PFSK-1 (cell line): ENCODE results near the gene ATP10A.

Source experiments
- FOXP2 ChIP-seq: optimal IDR thresholded peaks from 2 replicates; pipeline ENCODE3; 2011; ENCODE audit warnings: borderline replicate concordance, control low read depth, inconsistent platforms; ENCODE audit not compliant: insufficient read depth; ENCODE audit errors: extremely low read length, extremely low read depth
- POLR2AphosphoS5 ChIP-seq: IDR thresholded peaks from 2 replicates; pipeline ENCODE4 v1.6.1; 2012; ENCODE audit warnings: low read depth, mild to moderate bottlenecking, control low read depth, low read length, moderate library complexity
- SIN3A ChIP-seq: IDR thresholded peaks from 2 replicates; pipeline ENCODE4 v1.6.1; 2012; ENCODE audit warnings: mild to moderate bottlenecking, low read length, moderate library complexity, borderline replicate concordance; ENCODE audit not compliant: insufficient read depth
- TAF1 ChIP-seq: IDR thresholded peaks from 2 replicates; pipeline ENCODE4 v1.6.1; 2012; ENCODE audit warnings: low read length, control low read depth, borderline replicate concordance; ENCODE audit not compliant: insufficient read depth
- TF ChIP-seq, protein P1 (sequence below), 2 experiments: IDR thresholded peaks; 2 replicates each; pipeline versions ENCODE4 v1.6.1 to v1.8.0; 2011 to 2012; ENCODE audit warnings: low read depth in 2 of 2, low read length in 2 of 2, control low read depth in 1 of 2, inconsistent platforms in 1 of 2, mild to moderate bottlenecking in 1 of 2, moderate library complexity in 1 of 2; ENCODE audit not compliant: insufficient read depth in 1 of 2

The ATP10A gene

DNA sequence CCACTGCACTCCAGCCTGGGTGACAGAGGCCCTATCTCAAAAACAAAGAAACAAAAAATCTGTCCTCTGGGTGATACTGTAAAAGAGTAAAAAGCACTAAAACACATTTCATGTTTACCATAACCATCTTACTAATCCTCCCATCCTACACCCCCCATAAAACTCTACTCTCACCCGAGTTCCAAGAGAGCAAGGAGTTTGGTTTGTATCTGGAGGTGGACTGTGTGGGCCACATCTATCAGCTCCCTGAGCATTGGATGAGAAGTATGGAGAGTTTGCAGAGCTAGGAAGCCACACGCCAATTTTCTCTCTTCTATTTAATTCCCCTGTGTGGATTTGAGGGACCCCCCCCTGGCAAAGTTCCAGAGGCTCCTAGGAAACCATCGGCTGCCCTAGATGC lies 80.0 kb downstream of the ATP10A start:
- TF ChIP-seq POLR2AphosphoS5 (no peak), FOXP2 (no peak), SIN3A (no peak), TAF1 (no peak)

DNA sequence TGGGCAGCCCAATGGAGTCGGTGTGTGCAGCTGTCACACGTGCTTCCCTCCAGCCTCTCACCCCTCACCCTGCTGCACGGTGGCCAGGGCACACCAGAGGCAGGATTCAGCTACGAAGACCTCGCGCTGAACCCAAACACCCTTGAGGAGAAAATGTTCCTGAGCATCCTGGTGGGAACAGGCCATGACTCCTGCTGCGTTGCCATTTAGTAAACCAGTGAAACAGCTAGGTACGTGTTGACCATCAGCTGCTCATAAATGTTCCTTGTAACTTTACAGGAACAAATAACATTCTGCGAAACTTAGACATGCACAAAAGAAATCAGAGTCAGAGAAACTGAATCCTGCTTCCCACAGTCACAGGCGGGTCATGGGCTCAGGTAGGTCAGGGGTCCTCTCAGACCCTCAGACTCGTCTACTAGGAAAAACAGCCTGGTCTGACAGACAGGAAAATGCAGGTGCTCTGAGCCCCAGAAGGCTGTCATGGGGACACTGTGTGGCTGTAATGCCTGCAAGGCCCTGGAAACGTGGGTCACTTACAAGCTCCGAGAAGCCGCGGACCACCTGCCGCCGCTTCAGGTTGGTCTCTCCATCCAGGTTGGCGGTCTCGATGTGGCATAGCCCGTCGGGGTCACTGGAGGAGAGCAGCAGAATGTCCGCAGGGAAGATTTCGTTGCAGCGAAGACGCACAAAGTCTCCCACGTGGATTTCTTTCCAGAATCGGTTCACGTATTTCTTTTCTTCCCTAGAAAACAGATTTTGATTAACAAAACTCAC lies 82.5 kb downstream of the ATP10A start:
- TF ChIP-seq TAF1 (no peak), POLR2AphosphoS5 (no peak), SIN3A (no peak), FOXP2 (no peak)
- TF ChIP-seq, protein P1, sequence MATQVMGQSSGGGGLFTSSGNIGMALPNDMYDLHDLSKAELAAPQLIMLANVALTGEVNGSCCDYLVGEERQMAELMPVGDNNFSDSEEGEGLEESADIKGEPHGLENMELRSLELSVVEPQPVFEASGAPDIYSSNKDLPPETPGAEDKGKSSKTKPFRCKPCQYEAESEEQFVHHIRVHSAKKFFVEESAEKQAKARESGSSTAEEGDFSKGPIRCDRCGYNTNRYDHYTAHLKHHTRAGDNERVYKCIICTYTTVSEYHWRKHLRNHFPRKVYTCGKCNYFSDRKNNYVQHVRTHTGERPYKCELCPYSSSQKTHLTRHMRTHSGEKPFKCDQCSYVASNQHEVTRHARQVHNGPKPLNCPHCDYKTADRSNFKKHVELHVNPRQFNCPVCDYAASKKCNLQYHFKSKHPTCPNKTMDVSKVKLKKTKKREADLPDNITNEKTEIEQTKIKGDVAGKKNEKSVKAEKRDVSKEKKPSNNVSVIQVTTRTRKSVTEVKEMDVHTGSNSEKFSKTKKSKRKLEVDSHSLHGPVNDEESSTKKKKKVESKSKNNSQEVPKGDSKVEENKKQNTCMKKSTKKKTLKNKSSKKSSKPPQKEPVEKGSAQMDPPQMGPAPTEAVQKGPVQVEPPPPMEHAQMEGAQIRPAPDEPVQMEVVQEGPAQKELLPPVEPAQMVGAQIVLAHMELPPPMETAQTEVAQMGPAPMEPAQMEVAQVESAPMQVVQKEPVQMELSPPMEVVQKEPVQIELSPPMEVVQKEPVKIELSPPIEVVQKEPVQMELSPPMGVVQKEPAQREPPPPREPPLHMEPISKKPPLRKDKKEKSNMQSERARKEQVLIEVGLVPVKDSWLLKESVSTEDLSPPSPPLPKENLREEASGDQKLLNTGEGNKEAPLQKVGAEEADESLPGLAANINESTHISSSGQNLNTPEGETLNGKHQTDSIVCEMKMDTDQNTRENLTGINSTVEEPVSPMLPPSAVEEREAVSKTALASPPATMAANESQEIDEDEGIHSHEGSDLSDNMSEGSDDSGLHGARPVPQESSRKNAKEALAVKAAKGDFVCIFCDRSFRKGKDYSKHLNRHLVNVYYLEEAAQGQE (IDR thresholded peaks at IDR 0.05; ENCODE audit: insufficient read depth in 1 of 2, low read depth in 2 of 2, low read length in 2 of 2) = no peak

DNA sequence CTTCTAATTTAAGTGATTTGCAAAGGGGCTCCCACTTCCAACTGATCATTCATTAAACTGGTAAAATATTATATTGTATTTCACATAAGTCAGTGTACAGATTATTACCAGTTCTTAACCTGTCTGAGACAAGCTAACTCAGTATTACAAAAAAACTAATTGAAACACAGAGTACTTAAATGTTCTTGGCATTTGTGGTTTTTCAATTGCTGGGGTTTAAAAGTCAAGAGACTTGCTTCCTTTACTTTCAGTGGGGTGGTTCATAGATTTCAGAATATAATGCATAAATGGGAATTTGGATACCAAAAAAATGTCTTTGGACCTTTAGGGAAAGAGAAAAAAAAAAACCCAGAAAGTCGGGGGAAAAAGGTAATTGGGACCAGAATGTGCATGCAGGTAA lies 85.0 kb downstream of the ATP10A start:
- TF ChIP-seq, protein P1 (IDR thresholded peaks at IDR 0.05; ENCODE audit: insufficient read depth in 1 of 2, low read depth in 2 of 2, low read length in 2 of 2) = no peak
- TF ChIP-seq SIN3A (no peak), FOXP2 (no peak), POLR2AphosphoS5 (no peak), TAF1 (no peak)

DNA sequence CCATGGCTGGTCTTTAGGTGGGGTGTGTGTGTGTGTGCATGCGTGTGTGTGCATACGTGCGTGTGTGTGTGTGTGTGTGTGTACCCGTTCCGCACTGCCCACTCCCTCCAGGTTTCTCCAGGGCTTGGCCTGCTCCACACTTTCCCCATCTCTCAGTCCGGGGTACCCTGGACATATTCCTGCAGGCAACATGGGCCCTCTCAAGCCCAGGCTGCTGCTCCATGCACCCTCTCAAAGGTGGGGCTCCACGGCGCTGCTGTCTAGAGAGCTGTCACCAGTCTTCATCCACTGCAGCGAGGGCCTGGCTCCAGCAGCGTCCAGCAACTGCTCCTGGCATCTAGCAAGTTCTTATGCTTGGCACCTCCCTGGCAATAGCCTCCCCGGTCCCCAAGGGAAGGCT lies 86.1 kb downstream of the ATP10A start:
- TF ChIP-seq SIN3A = no peak

DNA sequence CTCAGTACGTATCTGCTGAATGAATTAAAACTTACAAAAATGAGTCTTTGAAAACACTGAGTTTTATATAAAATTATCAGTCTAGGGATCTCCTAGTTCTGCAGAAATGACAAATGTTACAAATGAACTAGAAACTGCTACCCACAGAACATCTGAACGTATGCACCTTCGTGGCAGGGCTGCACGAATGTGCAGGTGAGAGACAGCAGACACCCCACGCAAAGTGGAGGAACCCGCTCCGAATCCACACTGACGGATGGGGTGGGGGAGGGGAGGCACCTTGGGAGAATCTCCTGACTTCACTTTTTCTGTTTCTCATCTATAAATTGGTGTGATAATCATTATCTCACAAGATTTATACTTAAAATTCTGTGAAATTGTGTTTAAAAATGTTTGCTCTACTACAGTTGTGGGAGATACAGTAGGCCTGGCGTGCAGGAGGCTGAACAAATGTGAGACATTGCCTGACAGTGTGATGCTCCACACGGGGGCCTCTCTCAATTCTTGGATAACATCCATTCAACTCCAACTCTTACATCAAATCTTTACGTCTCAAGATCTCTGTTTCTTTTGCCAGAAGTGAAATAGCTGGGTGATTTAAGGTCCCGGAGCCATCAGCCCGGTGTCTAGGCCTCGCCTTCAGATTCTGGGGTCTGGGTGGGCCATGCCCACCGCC lies 86.9 kb downstream of the ATP10A start:
- TF ChIP-seq POLR2AphosphoS5 (no peak), TAF1 (no peak), SIN3A (no peak), FOXP2 (no peak)
- TF ChIP-seq, protein P1 (IDR thresholded peaks at IDR 0.05; ENCODE audit: insufficient read depth in 1 of 2, low read depth in 2 of 2, low read length in 2 of 2) = no peak

DNA sequence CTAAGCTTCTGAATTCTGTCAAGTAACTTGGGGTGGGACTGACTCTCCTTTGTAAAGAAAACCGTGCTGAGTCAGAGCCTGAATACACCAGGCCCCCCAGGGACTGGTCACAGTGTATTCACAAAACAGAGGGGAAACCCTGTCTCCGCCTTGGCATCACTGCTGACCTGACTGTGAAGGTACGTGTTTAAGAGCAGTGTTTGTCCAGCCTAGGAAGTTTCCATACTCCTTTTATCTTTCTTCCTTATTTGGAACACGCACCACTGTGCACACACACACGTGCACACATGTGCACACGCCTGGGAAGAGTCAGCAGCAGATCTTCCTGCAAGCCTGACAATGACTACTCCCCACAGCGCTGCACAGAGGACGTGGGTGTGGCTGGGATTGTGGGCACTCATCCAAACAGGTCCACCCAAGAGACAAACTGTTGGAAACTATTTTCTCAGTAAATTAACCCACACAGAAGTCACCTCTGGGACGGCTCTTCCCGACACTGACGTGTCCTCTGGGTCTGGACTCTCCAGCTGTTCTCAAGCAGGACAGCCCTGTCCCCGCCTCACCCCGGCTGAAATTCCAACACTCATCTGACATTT lies 87.7 kb downstream of the ATP10A start:
- TF ChIP-seq, protein P1 (IDR thresholded peaks at IDR 0.05; ENCODE audit: insufficient read depth in 1 of 2, low read depth in 2 of 2, low read length in 2 of 2) = no peak
- TF ChIP-seq TAF1 (no peak), POLR2AphosphoS5 (no peak), FOXP2 (no peak), SIN3A (no peak)
